GDM1 (cell line): ENCODE data around the gene GAL3ST3.
"Not testable (repeated sequence)": the region's sequence is repeated elsewhere in the genome, so short reads cannot be mapped to it uniquely, and the experiment has no call there.

Experiments
- DNase-seq: peaks from one replicate; lab custom pipeline; 2025; lab: John Stamatoyannopoulos, UW

Gene GAL3ST3

GRCh38 chr11:66044757-66045156 lies 4.2 kb downstream of the GAL3ST3 start:
- no peak for DNase-seq

DNA sequence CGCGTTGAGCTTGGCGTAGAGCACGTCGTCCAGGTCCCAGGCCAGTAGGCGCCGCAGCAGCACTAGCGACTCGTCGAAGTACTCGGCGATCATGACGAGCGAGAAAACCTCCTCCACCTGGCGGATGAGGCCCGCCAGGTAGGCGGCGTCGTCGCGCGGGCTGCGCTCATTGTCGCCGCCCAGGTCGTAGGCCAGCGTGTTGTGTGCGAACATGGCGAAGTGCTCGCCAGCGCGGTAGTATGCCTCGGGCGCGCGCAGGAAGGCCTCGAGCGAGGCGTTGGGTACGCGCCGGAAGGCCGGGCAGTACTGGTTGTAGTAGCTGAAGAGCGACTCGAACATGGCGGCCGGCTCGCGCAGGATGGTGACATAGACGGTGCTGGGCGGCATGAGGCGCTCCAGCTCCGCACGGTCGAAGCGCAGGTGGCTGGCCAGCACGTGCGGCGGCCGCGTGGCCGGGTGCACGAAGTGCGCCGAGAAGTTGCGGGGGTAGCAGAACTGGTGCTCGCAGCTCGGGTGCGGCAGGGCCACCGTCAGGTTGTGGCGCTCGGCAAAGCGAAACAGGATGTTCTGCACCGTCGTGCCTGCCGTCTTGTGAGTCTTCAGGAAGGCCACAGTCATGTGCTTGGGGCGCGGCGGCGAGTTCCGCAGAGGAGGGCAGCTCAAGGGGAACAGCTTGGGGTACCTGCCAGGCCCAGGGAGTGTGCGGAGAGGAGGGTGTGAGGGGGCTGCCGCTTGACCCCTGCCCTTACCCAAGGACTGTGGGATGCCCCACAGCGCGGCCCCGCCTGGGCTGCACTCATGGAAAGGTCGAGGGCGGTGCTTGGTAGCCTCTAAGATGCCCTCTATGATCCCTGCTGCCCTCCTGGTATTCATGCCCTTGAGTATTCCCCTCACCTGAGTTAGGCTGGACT lies 5.7 kb downstream of the GAL3ST3 start:
- no peak for DNase-seq

GRCh38 chr11:66042227-66042995 lies 6.5 kb downstream of the GAL3ST3 start:
- no peak for DNase-seq

DNA sequence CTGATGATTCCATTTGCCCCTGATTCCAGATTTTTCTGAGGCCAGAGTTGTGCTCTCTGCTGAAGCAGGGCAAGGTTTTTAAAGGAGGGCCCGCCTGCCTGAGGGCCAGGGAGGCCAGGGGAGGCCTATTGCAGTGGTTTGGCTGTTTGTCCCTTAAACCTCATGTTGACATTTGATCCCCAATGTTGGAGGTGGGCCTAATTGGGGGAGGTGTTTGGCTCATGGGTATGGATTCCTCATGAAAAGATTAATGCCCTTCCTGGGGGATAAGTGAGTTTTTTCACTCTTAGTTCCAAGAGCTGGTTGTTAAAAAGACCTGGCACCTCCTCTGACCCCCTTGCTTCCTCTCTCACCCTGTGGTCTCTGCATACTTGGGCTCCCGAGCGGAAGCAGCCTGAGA lies 9.2 kb downstream of the GAL3ST3 start:
- no peak for DNase-seq

- DNase-seq, result no peak
Observed at GRCh38 chr11:66037327-66037726, 11.6 kb downstream of the GAL3ST3 start.

DNA sequence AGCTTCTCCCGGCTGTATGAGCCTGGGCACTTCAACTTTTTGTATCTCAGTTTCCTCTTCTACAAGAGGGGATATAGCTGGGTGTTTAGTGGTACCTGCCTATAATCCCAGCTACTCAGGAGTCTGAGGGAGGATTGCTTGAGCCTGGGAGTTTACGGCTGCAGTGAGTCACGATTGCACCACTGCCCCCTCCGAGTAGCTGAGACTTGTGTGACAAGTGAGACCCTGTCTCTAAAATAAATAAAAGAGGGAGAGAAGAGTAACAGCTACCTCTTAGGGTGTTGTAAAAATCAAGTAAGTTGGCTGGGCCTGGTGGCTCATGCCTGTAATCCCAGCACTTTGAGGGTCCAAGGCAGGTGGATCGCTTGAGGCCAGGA lies 12.6 kb downstream of the GAL3ST3 start:
- no peak for DNase-seq

DNA sequence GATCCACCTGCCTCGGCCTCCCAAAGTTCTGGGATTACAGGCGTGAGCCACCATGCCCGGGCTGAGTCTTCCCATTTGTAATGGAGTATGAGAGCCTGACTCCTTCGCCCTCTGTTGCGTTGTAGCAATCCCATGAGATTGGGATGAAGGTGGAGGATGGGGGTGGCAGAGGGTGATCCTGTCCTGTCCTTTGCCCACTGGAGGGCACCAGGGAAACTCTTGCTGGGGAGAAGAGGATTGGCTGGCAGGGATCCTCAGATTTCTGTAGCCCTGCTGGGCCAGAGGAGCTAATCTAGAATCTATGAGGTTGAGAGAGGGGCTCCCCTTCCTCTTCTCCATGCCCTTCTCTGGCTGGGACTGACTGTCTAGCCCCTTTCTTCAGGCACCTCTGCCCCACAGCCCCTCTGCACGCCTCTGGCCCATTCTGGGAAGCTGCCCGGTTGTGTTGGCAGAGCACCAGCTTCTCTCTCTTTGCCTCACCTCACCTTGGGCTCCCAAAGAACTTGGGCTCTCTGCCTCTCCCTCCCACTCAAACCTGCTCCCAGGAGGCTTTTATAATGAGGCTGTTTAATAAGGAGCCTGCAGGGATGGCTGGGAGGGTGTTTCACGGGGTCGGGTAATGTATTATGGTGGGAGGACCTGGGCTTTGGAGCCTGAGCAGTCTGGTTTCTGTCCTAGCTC lies 13.2 kb downstream of the GAL3ST3 start:
- no peak for DNase-seq

- DNase-seq, result no peak
Observed at GRCh38 chr11:66032957-66033735, 15.8 kb downstream of the GAL3ST3 start.

DNA sequence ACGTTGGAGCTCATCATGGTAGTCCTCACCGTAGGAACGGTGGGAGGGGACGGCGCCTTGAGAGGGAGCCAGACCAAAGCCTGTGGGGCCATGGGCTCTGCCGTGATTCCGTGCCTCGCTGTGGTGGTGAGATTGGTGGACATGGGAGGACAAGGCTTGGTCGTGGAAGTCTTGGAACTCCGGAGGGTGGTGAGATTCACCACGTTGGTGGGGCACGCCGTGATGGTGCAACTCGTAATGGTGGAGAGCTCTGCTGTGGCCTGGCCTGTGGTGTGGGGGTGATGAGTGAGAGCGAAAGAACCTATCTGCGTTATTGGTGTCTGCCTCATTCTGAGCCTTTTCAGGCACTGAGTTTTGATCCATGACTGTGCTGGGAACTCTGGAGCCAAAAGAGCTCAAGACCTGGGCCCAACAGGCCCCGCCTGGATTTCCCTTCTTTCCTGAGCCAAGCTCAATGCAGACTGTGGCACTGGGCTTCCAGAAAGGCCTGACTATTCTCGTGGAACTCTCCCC lies 22.9 kb downstream of the GAL3ST3 start, which contains the start of gene CATSPER1:
Gene CATSPER1 (minus strand): TSS at position 463 of the 513 bp plus-strand sequence. CDS start 100 bp downstream, at position 363.
- no peak for DNase-seq

- not testable (repeated sequence) for DNase-seq
Observed at GRCh38 chr11:66023186-66023440, 25.8 kb downstream of the GAL3ST3 start.

GRCh38 chr11:66022401-66023185 lies 26.4 kb downstream of the GAL3ST3 start:
- DNase-seq, result peak; percentile 56

GRCh38 chr11:66020618-66021357 lies 28.2 kb downstream of the GAL3ST3 start:
- peak; percentile 52 for DNase-seq

DNA sequence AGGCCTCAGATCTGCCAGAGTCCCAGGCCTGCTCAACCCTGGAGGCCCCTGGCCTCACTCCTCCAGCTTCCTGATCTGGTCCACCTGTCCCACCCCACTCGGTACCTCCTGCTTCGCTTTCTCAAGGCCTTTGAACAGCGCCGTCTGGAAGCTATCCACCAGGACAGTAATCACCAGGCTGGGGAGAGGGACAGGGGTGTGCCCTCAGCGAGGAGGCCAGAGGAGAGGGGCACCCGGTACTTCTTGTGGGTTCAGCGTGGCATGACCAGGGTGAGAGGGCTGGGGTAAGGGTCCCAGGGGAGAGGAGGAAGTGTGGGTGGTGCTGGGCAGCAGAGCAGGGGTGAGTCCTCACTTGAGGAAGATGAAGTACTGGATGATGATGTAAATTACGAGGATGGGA lies 28.7 kb downstream of the GAL3ST3 start:
- DNase-seq, result no peak

- no peak for DNase-seq
Observed at GRCh38 chr11:66017321-66017720, 31.6 kb downstream of the GAL3ST3 start.

DNA sequence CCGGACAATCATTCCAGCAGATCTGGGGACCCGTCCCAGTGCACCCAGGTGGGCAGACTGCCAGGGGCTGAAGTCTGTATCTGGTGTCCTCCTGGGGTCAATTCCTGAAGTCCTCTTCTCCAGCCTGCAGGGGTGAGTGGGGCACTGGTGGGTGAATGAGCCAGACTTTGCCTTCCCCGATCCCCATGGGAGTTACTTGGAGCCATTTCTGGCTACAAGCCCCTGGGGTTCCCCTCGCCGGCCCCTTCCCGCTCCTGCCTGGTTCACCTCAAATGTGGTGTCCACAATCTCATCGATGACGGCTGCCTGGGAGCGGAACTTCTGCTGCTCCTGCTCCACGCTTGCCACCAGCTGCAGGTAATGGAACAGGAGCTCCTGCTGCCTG lies 32.2 kb downstream of the GAL3ST3 start:
- DNase-seq, result no peak

- no peak for DNase-seq
Observed at GRCh38 chr11:66015936-66016792, 32.8 kb downstream of the GAL3ST3 start.

- no peak for DNase-seq
Observed at GRCh38 chr11:66015454-66015881, 33.5 kb downstream of the GAL3ST3 start.

DNA sequence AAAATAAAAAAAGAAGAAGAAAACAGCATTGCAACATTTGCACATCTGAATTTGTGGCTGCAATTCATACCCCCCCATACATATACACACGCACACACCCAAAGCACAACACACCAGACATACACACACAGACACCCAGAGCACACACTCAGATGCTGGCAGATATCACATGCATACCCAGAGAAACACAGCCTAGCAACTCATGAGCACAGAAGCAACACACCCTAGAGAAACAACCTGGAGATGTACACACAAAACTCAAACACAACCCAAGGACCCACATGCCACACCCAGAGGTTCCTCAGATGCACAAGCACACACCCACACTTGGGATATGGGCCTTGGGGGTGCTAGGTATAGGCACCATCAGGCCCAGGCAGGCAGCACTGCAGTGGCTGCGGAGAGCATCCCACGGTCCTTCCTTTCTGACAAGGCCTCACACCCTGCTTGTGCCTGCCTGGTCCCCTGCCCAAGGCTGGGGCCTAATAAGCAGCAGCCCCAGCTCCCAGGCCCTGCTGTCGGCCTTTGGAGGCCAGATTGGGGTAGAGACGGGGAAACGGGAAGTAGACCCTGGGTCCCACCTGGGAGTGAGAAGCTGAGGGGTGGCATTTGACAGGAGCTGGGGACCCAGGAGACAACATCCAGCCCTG lies 34.0 kb downstream of the GAL3ST3 start:
- no peak for DNase-seq

- DNase-seq, result no peak
Observed at GRCh38 chr11:66013762-66014100, 35.2 kb downstream of the GAL3ST3 start.
